ENCODE results near the gene SYT14. TPM values are rescaled to one million over a fixed set of nuclear protein-coding genes. Genes with fewer than 3 reads are reported as not detected.

SYT14 gene
- polyA plus RNA-seq, 2 of the 4 experiments (the other 2 are of a cell fraction), result 0.01 to 0.06 TPM

DNA sequence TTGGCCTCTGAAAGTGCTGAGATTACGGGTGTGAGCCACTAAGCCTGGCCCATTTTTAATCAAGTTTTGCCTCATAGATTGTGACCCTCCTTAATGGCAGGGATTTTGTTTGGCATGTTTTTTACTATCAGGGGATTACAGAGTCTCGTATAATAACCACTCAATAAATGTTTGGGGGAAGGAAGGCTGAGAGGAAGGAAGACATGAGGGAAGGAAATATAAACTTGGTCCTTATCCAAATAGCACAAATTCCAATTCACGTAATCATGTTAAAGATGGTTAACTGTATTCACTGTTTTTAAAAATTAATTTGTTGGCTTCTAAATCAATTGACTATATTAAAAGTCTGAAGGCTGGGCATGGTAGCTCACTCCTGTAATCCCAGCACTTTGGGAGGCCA is 263.7 kb downstream of the SYT14 start (continued):
- TF ChIP-seq, protein P1, sequence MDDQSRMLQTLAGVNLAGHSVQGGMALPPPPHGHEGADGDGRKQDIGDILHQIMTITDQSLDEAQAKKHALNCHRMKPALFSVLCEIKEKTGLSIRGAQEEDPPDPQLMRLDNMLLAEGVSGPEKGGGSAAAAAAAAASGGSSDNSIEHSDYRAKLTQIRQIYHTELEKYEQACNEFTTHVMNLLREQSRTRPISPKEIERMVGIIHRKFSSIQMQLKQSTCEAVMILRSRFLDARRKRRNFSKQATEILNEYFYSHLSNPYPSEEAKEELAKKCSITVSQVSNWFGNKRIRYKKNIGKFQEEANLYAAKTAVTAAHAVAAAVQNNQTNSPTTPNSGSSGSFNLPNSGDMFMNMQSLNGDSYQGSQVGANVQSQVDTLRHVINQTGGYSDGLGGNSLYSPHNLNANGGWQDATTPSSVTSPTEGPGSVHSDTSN (IDR thresholded peaks at IDR 0.05), result no peak

GRCh38 chr1:210207597-210208450 is 269.8 kb downstream of the SYT14 start:
- no peak overlapping the region for H3K4me2 ChIP-seq
- H3K4me1 ChIP-seq, result no peaks in the 10 kb centered on the region
- no peak overlapping the region for H3K4me3 ChIP-seq
- ChIA-PET POLR2A (no interaction called here), CTCF (no interaction called here)
- no peak for ATAC-seq
- no peak overlapping the region for H3K27ac ChIP-seq
- no peak for DNase-seq (ENCODE audit: low read depth in 1 of 2, low spot score in 1 of 2)
- no peaks in the 10 kb centered on the region for H3K9me3 ChIP-seq
- FAIRE-seq, result no peak
- TF ChIP-seq NPAS2 (CRISPR knock-in tag; IDR thresholded peaks at IDR 0.05; ENCODE audit: borderline replicate concordance) (no peak), KDM5A (IDR thresholded peaks at IDR 0.05) (no peak), CHD4 (IDR thresholded peaks at IDR 0.05; ENCODE audit: borderline replicate concordance) (no peak)
- TF ChIP-seq, protein P2, sequence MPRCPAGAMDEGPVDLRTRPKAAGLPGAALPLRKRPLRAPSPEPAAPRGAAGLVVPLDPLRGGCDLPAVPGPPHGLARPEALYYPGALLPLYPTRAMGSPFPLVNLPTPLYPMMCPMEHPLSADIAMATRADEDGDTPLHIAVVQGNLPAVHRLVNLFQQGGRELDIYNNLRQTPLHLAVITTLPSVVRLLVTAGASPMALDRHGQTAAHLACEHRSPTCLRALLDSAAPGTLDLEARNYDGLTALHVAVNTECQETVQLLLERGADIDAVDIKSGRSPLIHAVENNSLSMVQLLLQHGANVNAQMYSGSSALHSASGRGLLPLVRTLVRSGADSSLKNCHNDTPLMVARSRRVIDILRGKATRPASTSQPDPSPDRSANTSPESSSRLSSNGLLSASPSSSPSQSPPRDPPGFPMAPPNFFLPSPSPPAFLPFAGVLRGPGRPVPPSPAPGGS (IDR thresholded peaks at IDR 0.05), result no peak
- 55% methylated on average over 2 of the region's 2 CpGs for WGBS (ENCODE audit: missing lambda C conversion rate)

- H3K4me2 ChIP-seq, result no peak overlapping the region
- H3K9me3 ChIP-seq, result no peaks in the 10 kb centered on the region
- H3K4me3 ChIP-seq, result no peak overlapping the region
- no peak for ATAC-seq
- DNase-seq (ENCODE audit: low read depth in 1 of 2, low spot score in 1 of 2), result no peak
- TF ChIP-seq HOXA7 (CRISPR knock-in tag; IDR thresholded peaks at IDR 0.05), result no peak
- TF ChIP-seq RARB (CRISPR knock-in tag; IDR thresholded peaks at IDR 0.05), result no peak
- no peak for TF ChIP-seq TP53 (CRISPR knock-in tag; IDR thresholded peaks at IDR 0.05)
- no peak for TF ChIP-seq FOSL2 (IDR thresholded peaks at IDR 0.05)
- TF ChIP-seq FOSL2 (CRISPR knock-in tag; IDR thresholded peaks at IDR 0.05), result no peak
- no peak for TF ChIP-seq BHLHE40 (IDR thresholded peaks at IDR 0.05; ENCODE audit: low read depth, low read length)
- no peak for TF ChIP-seq ATOH8 (CRISPR knock-in tag; IDR thresholded peaks at IDR 0.05; ENCODE audit: low read depth)
- TF ChIP-seq EP300 (IDR thresholded peaks at IDR 0.05), result no peak
- TF ChIP-seq ZNF302 (CRISPR knock-in tag; IDR thresholded peaks at IDR 0.05), result no peak
- no peak for TF ChIP-seq MAFK (IDR thresholded peaks at IDR 0.05; ENCODE audit: partially characterized antibody)
- TF ChIP-seq FOXS1 (CRISPR knock-in tag; IDR thresholded peaks at IDR 0.05), result no peak
- no peak for TF ChIP-seq POLR2AphosphoS2 (conservative IDR thresholded peaks at IDR 0.05; ENCODE audit: low read length)
- ChIA-PET POLR2A (no interaction called here), CTCF (interaction anchor here (0.9 to 1.8 kb wide), 2 partner anchors 9 to 11 kb away, joined by 3 to 4 read pairs; no protein-coding TSS in a partner anchor)
- FAIRE-seq, result no peak
- H3K4me1 ChIP-seq, result no peaks in the 10 kb centered on the region
- 67% methylated on average over 8 of the region's 8 CpGs for WGBS (ENCODE audit: missing lambda C conversion rate)
- H3K27ac ChIP-seq, result no peak overlapping the region
These were observed 275.3 kb downstream of the SYT14 start for GRCh38 chr1:210213335-210213734.
